Measurements from ENCODE around the gene IFNGR1.
A peak's percentile ranks its signal among the peaks of the same experiment; 100 is the strongest.
"Not testable (repeated sequence)": the region's sequence is repeated elsewhere in the genome, so short reads cannot be mapped to it uniquely, and the experiment has no call there.

Gene IFNGR1
- 48.1 to 498 (median 310) reads per million in 18 experiments for total RNA-seq

DNA sequence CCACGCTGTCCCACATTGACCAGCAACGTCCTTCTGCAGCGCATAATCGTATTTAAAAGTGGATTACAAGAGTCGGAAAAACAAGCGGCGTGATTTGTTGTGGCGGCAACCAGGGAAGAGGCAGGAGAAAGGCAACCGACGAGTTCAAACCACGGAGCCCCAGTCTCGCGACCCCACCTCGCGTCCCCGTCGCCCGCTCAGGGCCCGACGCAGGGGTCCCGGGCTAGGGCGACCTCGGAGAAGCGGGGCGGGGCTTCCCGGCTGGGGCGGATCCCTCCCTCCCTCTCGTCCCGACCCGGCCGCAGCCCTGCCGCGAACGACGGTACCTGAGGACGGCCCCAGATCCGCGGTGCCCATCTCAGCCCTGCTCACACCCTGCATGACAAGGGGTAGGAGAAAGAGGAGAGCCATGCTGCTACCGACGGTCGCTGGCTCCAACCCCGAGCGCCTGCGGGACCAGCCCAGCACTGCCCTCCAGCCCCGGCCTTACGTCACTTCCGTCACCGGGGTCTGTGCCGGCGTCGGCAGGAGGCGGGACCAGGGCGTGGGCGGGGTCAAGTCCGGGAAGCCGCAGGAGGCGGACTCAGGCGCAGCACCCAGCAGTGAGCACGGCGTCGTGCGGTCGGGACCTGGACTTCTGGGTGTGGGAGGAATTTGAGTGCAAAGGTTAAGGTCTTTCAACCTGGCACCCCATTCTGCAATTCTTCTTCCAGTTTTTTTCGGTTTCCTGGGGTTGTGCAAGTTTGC lies at the start of gene IFNGR1:
IFNGR1 (minus strand) TSS at position 469 of the 747 bp plus-strand sequence; CDS start at position 411, 58 bp downstream.
- peak; percentile 98 to 100 for DNase-seq

DNA sequence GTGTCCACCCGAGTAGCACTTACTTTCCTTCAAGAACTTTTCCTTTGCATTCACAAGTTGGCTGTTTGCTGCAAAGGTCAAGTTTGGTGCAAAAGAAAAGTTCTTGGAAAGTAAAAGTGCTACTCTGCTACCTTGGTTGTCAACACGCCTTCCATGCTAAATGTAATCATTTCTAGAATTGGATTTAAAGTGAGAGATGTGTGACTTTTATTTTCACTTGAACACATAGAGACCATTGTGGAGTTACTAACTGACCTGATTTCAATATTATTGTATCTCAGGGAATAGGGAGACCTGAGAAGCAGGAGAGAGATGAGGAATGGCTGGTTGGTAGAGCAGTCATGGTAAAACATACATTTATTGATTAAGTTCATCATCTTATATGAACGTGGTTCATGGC lies 49.7 kb upstream of the IFNGR1 start:
- no peak for DNase-seq

DNA sequence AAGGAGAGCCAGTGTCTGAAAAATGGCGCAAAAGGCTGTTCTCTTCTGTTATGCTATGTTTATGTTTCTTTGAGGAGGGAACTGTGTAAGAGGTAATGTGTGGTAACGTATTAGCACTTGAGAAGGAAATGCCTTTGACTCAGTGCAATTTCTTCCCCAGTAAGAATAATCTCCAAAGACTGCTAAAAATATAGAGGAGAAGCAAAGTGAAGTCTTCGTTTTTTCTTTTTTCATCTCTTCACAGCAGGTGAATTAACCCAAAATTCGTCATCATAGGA lies 47.1 kb upstream of the IFNGR1 start:
- DNase-seq, result peak in 1 of 2 donors; percentile 24

DNA sequence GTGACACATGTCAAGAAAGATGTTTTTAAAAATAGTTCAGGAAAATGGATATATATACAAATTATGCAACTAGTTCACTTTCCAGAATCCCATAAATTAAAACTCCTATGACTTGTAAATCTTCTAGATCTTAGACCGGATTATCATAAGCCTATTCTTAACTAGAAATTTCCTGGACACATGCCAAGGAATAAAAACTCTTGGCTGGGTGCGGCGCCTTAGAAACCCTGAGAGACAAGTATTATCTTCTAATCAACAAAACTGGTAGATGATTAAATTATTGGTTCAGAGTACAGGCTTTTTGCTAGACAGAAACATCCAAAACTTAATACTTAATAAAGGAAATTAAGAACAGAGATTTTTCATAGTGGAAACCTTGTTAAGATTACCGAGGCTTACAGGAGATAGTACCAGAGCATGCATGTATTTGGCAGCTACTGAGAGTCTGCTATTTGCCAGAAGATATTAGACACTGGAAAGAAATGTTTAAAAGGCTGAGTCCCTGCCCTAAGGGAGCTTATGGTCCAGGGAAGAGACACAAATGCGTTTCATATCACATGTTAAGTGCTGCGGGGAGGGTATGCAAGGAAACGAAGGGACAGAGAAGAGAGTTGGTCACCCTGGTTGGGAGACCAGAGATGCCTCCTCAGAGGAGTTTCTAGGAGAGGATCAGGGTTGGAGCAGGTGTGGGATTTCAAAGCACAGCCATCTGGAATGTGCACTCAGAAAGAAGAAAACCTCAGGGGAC lies 46.5 kb upstream of the IFNGR1 start:
- no peak for DNase-seq

DNA sequence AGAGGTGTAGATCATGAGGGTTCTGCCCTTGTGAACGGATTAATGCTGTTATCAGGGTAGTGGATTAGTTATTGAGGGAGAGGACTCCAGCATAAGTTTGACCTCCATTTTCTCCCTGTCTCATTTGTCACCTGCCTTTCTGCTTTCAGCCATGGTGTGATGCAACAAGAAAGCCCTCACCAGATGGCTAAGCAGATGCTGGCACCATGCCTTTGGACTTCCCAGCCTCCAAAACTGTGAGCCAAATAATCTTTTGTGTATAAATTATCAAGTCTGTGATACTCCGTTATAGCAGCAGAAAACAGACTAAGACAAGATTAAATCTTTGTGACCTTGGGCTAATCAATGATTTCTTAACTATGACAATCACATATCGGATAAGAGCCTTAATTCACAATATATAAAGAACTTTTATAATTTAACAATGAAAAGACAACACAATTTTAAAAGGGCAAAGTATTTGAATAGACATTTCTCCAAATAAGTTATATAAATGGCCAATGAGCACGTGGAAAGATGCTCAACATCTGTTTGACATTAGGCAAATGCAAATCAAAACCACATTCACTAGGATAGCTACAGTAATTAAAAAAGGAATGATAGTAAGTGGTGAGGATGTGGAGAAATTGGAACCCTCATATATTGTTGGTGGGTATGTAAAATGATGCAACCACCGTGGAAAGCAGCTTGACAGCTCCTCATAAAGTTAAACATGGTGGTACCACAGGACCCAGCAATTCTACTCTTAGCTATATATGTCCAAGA lies 45.3 kb upstream of the IFNGR1 start:
- no peak for DNase-seq

DNA sequence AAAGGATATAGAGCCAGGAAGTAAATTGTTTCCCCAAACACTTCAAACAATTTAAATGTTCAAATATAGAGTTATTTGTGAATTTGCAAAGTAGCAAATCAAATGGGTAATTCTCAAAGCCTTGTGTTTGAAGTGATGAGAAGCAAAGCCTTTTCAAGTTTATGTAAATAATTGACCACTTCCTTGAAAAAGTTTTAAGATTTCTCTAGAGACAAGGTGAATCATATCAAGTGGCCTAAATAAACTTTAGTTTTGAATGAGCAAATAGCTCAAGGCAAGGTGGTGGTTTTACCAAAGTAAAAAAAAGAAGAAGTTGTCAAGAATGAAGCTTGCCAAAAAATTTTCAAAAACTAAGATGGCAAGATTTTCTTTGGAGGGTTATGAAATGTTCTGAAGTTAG lies 42.6 kb upstream of the IFNGR1 start:
- DNase-seq, result peak in 1 of 2 donors; percentile 31

DNA sequence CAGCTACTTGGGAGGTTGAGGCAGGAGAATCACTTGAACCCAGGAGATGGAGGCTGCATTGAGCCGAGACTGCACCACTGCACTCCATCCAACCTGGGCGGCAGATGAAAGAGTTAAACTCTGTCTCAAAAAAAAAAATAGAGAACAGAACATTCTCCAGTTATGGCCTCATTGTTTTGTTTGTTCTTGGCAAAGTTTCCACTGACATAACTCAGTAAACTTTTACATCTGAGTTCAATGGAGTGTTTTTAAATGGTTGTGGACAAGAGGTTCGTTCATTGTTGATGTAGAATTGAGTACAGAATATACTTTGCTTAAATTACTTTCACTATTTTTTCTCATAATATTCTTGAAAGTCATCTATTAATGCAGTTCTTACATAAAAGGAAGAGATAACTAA lies 42.2 kb upstream of the IFNGR1 start:
- DNase-seq, result no peak

DNA sequence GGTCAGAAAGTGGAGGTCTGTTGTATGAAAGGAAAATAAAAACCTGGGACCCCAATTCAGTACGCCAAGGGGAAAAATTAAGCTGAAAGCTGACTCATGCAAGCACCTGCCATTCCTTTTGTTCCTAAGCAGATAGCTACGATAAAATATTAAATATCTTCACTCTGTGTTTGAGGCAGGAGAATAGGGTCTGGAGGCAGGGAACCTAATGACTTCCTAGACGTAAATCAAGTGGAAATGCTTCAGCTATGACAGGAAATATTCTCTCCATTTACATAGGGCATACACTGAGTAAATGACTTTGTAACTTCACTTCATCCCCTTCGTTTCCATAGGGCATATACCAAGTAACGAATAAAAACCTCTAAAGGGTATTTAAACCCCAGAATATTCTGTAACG lies 41.0 kb upstream of the IFNGR1 start:
- no peak for DNase-seq

DNA sequence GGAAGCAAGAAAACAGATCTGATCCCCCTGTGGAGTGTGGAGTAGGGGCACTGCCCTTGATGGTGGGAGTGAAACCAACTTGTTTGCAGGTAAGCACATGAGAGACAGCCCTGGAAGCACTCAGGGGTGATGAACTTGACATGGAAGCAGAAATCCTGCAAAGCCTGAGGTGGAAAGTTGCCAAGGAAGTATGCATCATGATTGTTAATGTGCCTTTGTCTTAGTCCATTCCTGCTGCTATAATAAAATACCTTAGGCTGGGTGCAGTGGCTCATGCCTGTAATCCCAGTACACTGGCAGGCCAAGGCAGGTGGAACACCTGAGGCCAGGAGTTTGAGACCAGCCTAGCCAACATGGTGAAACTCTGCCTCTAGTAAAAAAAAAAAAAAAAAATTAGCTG lies 40.2 kb upstream of the IFNGR1 start:
- no peak for DNase-seq

DNA sequence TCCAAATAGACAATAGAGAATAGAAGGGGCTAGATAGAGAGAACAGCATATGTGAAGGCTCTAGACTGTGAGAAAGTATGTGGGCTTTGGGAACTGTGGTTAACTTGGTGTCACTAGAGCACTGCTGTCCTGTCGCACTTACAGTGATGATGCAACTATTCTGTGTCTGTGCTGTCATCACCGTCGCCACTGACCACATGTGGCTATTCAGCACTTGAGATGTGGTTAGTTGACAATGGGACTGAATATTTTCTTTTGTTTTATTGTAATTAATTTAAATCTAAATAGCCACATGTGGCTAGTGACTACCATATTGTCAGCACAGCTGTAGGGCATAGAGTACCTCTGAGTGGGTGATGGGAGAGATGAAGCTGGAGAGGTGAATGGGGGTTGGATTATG lies 39.0 kb upstream of the IFNGR1 start:
- peak; percentile 70 to 72 for DNase-seq

DNA sequence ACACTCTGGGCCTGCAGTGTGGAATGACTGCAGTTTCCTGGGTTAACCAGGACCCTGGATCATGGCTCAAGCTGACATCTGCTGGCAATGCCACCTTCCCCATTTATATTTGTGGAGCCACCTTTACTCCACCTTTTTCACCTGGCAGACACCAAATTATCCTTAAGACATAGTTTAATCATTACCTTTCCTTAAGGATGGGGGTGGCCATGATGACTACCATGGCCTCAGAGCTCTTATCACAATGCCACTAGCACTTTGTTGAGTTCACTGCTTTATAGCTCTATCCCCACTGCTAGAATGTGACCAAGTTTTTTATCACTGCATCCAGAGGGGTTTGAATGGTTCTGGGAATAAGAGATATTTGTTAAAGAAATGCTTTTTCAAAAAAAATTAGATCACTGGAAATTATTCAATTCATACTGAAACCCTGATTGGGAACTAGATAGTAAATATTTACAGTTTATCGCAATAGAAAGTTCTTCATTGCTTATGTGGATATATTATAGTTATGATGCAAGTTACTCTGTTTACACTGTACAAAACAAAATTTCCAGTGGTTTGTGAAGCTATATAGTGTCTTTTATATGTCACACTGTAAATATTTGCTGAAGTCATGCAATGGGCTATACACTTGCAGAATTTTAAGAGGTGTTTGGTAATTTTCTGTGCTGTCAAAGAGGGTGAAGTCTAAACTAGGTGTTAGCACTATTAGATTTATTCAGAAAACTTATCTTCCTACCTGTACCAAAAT lies 37.3 kb upstream of the IFNGR1 start:
- peak in 1 of 2 donors; percentile 11 for DNase-seq

DNA sequence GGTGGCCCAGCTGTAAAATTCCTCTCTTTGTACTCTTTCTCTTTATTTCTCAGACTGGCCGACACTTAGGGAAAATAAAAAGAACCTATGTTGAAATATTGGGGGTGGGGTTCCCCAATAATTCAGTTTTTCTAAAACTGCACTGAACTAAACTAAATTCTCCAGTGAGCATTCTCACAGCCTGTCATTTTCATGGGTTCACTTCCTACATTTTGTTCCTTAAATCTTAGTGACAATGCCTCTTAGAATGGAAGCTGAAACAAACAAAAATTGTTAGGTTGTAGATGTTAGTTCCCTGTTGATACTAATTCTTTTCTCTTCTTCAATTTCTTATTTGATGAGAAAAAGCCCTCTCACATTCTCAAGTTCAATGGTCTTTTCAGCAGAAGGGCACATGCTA lies 35.8 kb upstream of the IFNGR1 start:
- peak; percentile 41 to 55 for DNase-seq

DNA sequence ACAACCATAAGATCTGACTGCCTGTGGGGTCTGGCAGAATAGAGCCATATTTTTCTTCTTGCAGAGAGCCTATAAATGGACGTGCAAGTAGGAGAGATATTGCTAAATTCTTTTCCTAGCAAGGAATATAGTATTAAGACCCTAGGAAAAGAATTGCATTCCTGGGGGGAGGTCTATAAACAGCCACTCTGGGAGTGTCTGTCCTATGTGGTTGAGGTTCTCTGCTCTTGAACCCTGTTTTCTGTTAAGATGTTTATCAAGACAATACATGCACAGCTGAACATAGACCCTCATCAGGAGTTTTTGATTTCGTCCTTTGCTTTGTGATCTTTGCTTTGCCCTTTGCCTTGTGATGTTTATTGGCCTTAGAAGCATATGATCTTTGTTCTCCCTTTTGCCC lies 35.2 kb upstream of the IFNGR1 start:
- not testable (repeated sequence) for DNase-seq

DNA sequence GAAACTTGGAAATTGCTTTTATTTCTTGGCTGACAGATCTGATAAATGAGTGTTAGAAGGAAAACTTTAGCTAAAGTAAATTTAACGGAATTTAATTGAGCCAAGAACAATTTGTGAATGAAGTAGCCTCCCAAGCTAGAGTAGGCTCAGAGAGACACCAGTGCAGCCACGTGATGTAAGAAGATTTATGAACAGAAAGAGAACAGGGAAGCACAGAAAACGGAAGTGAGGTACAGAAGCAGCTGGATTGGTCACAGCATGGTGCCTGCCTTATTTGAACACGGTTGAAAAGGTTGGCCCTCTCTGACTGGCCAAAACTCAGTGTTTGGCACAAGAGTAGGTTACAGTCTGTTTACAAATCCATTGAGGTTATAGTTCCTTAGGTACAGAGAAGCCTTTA lies 29.5 kb upstream of the IFNGR1 start:
- peak; percentile 75 to 76 for DNase-seq

DNA sequence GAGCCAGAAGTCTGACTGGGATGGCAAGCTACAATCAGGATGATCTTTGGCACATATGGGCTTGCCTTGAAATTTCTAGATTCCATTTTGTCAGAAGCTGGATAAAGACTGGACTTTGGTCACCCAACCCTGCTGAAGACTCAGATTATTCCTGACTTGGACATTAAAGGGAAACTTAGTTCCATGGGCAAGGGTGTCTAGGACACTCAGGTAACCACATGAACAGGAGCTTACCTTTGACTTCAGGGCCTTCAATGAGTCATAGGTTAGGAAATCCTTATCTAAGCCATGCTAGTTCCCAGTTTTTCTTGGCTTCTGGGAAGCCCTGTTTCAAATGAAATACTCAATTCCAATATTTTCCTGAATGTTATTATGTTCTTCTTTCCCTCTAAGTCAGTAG lies 28.5 kb upstream of the IFNGR1 start:
- DNase-seq, result no peak

DNA sequence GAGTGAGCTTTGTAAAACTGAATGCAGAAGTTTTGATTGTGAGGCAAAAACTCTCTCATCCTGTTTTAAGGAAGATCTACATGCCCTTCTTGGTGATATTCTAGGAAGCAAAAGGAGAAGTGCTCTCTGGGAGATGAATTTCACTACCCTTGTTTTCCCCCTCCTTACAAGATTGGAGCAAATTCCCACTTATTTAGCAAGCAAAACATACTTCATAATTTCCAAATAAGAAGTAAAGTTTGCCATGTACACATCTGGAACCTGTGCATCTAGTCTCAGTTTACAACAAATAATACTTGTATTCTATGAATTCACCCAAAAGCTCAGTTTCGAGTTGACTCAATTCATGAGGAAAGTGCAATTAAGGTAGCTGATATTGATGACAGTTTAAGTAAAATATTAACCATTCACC lies 27.6 kb upstream of the IFNGR1 start:
- DNase-seq, result peak; percentile 40 to 58

DNA sequence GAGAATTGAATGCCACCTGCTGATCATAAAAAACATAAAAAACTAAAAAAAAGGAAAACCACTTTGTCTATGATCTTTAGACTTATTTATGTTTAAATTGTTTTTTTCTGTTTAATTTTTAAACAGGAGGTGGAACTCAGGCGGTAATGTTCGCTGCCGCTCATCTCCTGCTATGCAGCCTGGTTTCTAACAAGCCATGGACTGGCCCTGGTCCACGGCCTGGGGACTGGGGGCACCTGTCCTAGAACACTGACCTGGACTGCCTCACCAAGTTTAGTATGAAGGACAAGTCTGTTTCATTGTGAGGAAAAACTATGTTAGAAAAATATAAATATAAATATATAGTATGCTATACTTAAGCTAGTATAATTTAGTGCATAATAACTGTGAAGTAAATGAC lies 27.0 kb upstream of the IFNGR1 start:
- no peak for DNase-seq

DNA sequence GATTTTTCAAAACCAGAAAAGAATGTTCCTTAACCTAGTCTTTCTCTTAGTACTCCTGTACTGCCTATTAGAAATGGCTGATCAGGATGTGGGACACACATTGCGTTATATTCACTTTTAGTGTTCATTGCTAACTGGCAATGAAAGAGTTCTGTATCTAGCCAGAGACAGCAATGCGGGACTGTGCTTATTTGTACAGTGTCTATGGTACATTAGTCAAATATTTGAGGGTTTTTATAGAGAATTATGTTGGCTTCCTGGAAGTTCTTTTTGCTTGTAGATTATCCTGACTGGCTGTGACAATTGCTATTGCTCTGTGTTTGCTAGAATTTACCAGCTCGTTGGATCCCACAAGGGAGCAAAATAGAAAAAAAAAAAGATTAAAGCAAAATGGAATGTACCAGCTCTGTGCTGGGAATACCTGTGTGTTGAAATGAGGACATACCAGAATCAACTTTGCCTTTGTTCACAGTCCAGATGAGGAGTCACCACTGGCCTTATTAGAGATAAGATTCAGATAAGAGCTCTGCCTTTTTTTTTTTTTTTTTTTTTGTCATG lies 22.4 kb upstream of the IFNGR1 start:
- no peak for DNase-seq

DNA sequence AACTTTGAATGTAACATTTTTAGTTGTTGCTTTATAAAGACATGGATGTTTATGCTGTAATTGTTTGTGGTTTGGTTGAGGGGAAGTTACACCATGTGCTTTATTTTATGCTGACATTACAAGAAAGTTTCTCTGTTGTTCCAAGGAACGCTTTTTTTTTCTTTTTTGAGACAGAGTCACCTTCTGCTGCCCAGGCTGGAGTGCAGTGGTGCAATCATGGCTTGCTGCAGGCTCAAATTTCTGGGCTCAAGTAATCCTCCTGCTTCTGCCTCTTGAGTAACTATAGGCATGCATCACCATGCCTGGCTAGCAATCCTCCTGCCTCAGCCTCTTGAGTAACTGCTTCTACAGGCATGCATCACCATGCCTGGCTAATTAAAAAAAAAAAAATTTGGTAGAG lies 21.0 kb upstream of the IFNGR1 start:
- peak; percentile 97 to 98 for DNase-seq

DNA sequence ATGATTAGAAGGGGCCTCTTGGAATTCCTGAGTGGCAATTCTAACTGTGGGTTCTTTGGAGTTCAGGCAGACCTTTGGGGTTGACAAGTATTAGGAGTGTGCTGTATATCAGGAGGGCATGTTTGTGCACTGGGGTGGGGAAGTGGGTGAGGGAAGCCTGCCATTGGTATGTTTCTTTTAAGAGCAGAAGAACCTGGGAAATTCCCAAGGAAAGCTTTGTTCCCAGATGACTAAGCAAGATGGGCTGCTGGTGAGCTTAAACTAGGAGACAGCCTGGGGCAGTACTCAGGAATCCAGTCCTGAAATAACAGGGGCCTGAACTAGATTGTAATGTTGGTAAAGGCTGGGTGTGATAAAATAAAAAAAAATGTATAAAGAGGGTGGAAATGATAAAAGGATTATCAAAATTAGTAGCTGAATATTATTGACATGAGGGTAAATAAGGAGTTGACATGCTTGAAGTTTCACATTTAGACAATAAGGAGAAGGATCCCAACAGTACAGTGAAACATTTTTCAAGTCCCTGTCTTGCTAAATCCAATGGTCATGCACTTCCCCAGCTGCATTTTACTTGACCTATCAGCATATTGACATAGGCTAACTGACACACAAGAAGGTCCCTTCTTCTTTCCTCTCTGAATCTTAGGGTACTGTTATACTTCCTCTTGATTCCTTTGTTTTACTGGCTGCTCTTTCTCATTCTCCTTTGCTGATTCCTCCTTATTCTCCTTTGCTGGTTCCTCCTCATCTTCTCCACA lies 18.4 kb upstream of the IFNGR1 start:
- DNase-seq, result peak; percentile 82 to 85

DNA sequence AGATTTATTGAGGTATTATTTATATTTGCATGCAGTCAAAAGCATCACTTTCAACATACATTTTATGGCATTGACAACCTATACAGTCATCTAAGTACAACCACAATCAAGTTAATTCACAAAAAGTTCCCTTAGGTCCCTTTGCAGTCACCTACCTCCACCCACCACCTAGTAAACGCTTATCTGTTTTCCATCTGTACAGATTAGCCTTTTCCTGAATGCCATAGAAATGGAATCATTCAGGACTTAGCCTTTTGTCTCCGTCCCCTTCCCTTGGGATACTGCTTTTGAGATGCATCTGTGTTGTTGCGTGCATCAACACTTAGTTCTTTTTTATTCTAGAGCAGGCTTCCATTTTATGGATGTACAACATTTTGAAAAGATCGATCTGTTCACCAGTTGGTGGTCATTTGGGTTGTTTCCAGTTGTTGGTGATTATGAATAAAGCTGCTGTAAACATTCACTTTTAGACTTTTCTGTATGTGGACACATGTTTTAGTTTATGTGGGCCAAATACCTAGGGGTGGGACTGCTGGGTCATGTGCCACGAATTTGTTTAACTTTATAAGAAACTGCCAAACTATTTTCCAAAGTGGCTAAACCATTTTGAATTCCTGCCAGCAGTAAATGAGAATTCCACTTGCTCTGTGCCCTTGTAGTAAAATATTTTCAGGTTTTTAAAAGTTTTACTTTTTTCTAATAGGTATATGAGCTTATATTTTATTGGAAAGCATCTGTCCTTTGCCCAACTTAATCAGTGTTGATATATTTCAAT lies 17.6 kb upstream of the IFNGR1 start:
- no peak for DNase-seq
